ENCODE results near the gene LRRC7.

The LRRC7 gene

DNA sequence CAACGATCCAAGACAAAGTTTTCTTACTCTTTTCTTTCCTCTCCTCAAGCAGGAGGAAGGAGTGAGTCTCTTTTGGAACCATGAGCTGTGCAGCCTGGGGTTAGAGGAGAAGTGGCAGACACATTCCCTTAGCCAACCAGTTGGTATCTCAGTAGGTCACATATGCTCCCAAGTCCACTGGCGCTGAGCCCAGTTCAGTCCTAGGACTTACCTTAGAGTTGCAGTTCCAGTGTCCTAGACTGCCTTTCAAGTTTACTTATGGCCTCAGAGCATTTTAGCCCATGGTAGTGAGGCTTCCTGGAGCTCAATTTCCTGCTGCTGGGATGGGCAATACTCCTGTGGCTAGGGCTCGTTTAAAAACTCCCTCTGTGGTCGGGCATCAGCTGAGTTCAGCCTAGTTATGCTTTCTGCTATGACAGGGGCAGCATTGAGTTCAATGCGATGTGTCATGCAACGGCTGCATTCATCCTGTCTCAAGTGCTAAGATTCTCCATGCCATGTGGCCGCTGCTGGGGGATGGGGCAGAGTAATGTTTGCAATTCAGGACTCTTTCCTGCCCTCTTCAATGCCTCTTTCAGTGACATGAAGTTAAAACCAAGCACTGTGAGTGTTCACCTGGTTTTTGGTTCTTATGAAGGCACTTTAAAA is 103.8 kb downstream of the LRRC7 start:
- TF ChIP-seq CTCF (IDR thresholded peaks at IDR 0.05; ENCODE audit: low read length) (no peak), EZH2phosphoT487 (IDR thresholded peaks at IDR 0.05; ENCODE audit: low read length) (no peak), EZH2 (optimal IDR thresholded peaks at IDR 0.05; ENCODE audit: low read depth, low read length) (no peak)
- Histone ChIP-seq H3K79me2 (ENCODE audit: low read length) (no peaks in the 10 kb centered on the region), H3K9ac (ENCODE audit: low read length) (no peak overlapping the region), H4K20me1 (ENCODE audit: insufficient read depth, low read length) (no peaks in the 10 kb centered on the region), H3K27me3 (replicated peaks; ENCODE audit: insufficient read depth, low read length) (no peaks in the 10 kb centered on the region), H3K4me2 (ENCODE audit: low read depth, low read length) (no peak overlapping the region), H3F3A (ENCODE audit: insufficient read depth, low read length) (no peaks in the 10 kb centered on the region), H3K4me1 (ENCODE audit: low read length) (no peaks in the 10 kb centered on the region), H3K9me2 (replicated peaks; ENCODE audit: insufficient read depth, low read length) (no peaks in the 10 kb centered on the region), H2AFZ (ENCODE audit: low read length) (no peak overlapping the region), H3K4me3 (ENCODE audit: low read length) (no peak overlapping the region), H3K9me3 (replicated peaks; ENCODE audit: insufficient read depth, low read length) (no peaks in the 10 kb centered on the region), H3K36me3 (replicated peaks; ENCODE audit: insufficient read depth, low read length) (no peaks in the 10 kb centered on the region), H3K27ac (ENCODE audit: low read length) (no peak overlapping the region)
- no peak for DNase-seq

GRCh38 chr1:69673321-69673720 is 105.6 kb downstream of the LRRC7 start:
- DNase-seq: no peak
- Histone ChIP-seq H3K27ac (ENCODE audit: low read length) (no peak overlapping the region), H2AFZ (ENCODE audit: low read length) (no peak overlapping the region), H3K4me1 (ENCODE audit: low read length) (no peaks in the 10 kb centered on the region), H3K36me3 (replicated peaks; ENCODE audit: insufficient read depth, low read length) (no peaks in the 10 kb centered on the region), H3K9ac (ENCODE audit: low read length) (no peak overlapping the region), H3K79me2 (ENCODE audit: low read length) (no peaks in the 10 kb centered on the region), H3F3A (ENCODE audit: insufficient read depth, low read length) (no peaks in the 10 kb centered on the region), H3K27me3 (replicated peaks; ENCODE audit: insufficient read depth, low read length) (no peaks in the 10 kb centered on the region), H3K4me2 (ENCODE audit: low read depth, low read length) (no peak overlapping the region), H3K4me3 (ENCODE audit: low read length) (no peak overlapping the region), H3K9me2 (replicated peaks; ENCODE audit: insufficient read depth, low read length) (no peaks in the 10 kb centered on the region), H4K20me1 (ENCODE audit: insufficient read depth, low read length) (no peaks in the 10 kb centered on the region), H3K9me3 (replicated peaks; ENCODE audit: insufficient read depth, low read length) (no peaks in the 10 kb centered on the region)
- TF ChIP-seq EZH2 (optimal IDR thresholded peaks at IDR 0.05; ENCODE audit: low read depth, low read length) (no peak), CTCF (IDR thresholded peaks at IDR 0.05; ENCODE audit: low read length) (no peak), EZH2phosphoT487 (IDR thresholded peaks at IDR 0.05; ENCODE audit: low read length) (no peak)

DNA sequence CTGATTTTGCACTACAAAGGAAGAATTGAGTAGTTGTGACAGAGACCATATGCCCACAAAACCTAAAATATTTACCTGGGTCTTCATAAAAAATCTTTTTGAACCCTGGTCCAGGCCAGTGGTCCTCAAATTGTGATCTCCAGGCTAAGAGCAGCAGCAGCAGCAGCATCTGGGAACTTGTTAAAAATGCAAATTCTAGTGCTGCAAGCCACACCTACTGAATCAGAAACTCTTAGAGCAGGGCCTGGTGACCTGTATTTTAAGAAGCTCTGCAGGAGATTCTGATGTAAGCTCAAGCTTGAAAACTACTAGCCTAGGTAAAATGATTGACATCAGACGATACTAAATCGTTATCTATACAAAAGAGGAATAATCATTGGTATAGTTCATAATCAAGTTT is 112.2 kb downstream of the LRRC7 start:
- Histone ChIP-seq H2AFZ (ENCODE audit: low read length) (no peak overlapping the region), H3K9me3 (replicated peaks; ENCODE audit: insufficient read depth, low read length) (no peaks in the 10 kb centered on the region), H3K4me3 (ENCODE audit: low read length) (no peak overlapping the region), H3F3A (ENCODE audit: insufficient read depth, low read length) (no peaks in the 10 kb centered on the region), H3K9ac (ENCODE audit: low read length) (no peak overlapping the region), H3K4me1 (ENCODE audit: low read length) (no peaks in the 10 kb centered on the region), H3K79me2 (ENCODE audit: low read length) (no peaks in the 10 kb centered on the region), H4K20me1 (ENCODE audit: insufficient read depth, low read length) (no peaks in the 10 kb centered on the region), H3K27me3 (replicated peaks; ENCODE audit: insufficient read depth, low read length) (no peaks in the 10 kb centered on the region), H3K36me3 (replicated peaks; ENCODE audit: insufficient read depth, low read length) (no peaks in the 10 kb centered on the region), H3K27ac (ENCODE audit: low read length) (no peak overlapping the region), H3K9me2 (replicated peaks; ENCODE audit: insufficient read depth, low read length) (no peaks in the 10 kb centered on the region), H3K4me2 (ENCODE audit: low read depth, low read length) (no peak overlapping the region)
- TF ChIP-seq EZH2phosphoT487 (IDR thresholded peaks at IDR 0.05; ENCODE audit: low read length) (no peak), CTCF (IDR thresholded peaks at IDR 0.05; ENCODE audit: low read length) (no peak), EZH2 (optimal IDR thresholded peaks at IDR 0.05; ENCODE audit: low read depth, low read length) (no peak)
- DNase-seq: no peak
